GM12873 (cell line): Measurements from ENCODE around the gene TNFRSF12A.

ENCODE experiments used
- TF ChIP-seq, protein P1 (sequence below): IDR thresholded peaks from 2 replicates; pipeline ENCODE4 v1.5.1; 2012; ENCODE audit warnings: low read depth, mild to moderate bottlenecking, moderate library complexity, low read length, control low read depth; ENCODE audit not compliant: insufficient read depth; ENCODE audit errors: missing control alignments

The TNFRSF12A gene

DNA sequence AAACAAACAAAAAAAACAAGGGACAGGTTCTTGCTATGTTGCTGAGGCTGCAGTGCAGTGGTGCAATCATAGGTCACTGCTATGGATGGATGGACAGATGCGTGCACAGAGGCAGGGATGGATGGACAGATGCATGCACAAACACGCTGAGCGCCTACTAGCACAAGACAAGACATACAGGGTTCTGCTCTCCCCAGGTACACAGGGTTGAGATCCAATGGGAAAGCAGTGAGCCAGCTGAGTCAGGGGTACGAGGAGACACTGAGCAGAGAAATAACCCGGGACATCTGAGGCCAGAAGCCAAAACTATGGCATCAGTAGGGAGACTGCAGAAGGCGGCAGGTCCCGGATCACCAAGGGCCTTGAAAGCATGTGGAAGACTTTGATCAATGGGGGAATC lies 51.5 kb downstream of the TNFRSF12A start:
- TF ChIP-seq, protein P1, sequence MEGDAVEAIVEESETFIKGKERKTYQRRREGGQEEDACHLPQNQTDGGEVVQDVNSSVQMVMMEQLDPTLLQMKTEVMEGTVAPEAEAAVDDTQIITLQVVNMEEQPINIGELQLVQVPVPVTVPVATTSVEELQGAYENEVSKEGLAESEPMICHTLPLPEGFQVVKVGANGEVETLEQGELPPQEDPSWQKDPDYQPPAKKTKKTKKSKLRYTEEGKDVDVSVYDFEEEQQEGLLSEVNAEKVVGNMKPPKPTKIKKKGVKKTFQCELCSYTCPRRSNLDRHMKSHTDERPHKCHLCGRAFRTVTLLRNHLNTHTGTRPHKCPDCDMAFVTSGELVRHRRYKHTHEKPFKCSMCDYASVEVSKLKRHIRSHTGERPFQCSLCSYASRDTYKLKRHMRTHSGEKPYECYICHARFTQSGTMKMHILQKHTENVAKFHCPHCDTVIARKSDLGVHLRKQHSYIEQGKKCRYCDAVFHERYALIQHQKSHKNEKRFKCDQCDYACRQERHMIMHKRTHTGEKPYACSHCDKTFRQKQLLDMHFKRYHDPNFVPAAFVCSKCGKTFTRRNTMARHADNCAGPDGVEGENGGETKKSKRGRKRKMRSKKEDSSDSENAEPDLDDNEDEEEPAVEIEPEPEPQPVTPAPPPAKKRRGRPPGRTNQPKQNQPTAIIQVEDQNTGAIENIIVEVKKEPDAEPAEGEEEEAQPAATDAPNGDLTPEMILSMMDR, result no peak
